ENCODE measurements around the gene WDR86. TPM values are rescaled to one million over a fixed set of nuclear protein-coding genes. Genes with fewer than 3 reads are reported as not detected.

The WDR86 gene
- polyA plus RNA-seq, 1 donor (not counting 4 experiments of a cell fraction or from before 2014, with no cell fraction given) = not detected

DNA sequence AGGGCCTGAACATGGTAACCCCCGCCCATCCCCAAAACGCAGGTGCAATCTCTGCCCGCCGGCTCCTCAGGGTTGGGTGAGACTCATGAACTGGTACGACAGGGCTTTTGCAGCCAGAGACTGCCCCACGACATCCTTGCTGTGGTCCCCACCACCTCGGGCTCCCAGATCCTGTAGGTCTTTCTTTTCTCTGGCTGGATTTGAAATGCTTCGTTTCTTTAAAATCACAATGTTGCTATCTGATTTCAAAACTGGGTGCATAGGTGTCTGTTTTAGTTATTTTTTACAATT is 21.9 kb downstream of the WDR86 start:
- no peak for DNase-seq (ENCODE audit: low read depth, low spot score)
- Histone ChIP-seq H3K9ac (ENCODE audit: control insufficient read depth, extremely low read depth, insufficient read depth, low read length) (no peak overlapping the region), H3K27me3 (ENCODE audit: control insufficient read depth, extremely low read depth, insufficient read depth, low read length) (peaks cover 23% of the 10 kb centered on the region), H3K4me1 (ENCODE audit: control insufficient read depth, extremely low read depth, insufficient read depth, low read length) (no peaks in the 10 kb centered on the region), H3K36me3 (ENCODE audit: control insufficient read depth in 2 of 2, extremely low read depth in 1 of 2, insufficient read depth in 2 of 2, low read length in 2 of 2) (no peaks in the 10 kb centered on the region), H2AFZ (ENCODE audit: control insufficient read depth, low read length) (no peak overlapping the region), H3K79me2 (ENCODE audit: control insufficient read depth, insufficient read depth, low read length) (no peaks in the 10 kb centered on the region), H3K9me3 (ENCODE audit: control insufficient read depth, low read depth, low read length) (no peaks in the 10 kb centered on the region), H3K4me3 (ENCODE audit: control insufficient read depth in 2 of 3, extremely low read depth in 1 of 3, insufficient read depth in 2 of 3, low read depth in 1 of 3, low read length in 3 of 3) (no peak overlapping the region), H3K9me1 (ENCODE audit: control insufficient read depth, extremely low read depth, insufficient read depth, low read length) (no peaks in the 10 kb centered on the region), H4K20me1 (ENCODE audit: control insufficient read depth, extremely low read depth, insufficient read depth, low read length) (no peaks in the 10 kb centered on the region), H3K4me2 (ENCODE audit: control insufficient read depth, extremely low read depth, insufficient read depth, low read depth, low read length) (no peak overlapping the region), H3K27ac (ENCODE audit: control insufficient read depth, insufficient read depth, low read length) (no peak overlapping the region)
- dilution Hi-C loops (cut with MboI; ENCODE audit: extremely low pct_ligation_motif_present, low sequenced_read_pairs) = no loop called here
- TF ChIP-seq EZH2 (IDR thresholded peaks at IDR 0.05; ENCODE audit: low read length) = no peak
- TF ChIP-seq, protein P1, sequence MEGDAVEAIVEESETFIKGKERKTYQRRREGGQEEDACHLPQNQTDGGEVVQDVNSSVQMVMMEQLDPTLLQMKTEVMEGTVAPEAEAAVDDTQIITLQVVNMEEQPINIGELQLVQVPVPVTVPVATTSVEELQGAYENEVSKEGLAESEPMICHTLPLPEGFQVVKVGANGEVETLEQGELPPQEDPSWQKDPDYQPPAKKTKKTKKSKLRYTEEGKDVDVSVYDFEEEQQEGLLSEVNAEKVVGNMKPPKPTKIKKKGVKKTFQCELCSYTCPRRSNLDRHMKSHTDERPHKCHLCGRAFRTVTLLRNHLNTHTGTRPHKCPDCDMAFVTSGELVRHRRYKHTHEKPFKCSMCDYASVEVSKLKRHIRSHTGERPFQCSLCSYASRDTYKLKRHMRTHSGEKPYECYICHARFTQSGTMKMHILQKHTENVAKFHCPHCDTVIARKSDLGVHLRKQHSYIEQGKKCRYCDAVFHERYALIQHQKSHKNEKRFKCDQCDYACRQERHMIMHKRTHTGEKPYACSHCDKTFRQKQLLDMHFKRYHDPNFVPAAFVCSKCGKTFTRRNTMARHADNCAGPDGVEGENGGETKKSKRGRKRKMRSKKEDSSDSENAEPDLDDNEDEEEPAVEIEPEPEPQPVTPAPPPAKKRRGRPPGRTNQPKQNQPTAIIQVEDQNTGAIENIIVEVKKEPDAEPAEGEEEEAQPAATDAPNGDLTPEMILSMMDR (optimal IDR thresholded peaks at IDR 0.05 in 1 of 3, IDR thresholded peaks at IDR 0.05 in 1 of 3, conservative IDR thresholded peaks at IDR 0.05 in 1 of 3; ENCODE audit: extremely low read depth in 1 of 3, insufficient read depth in 2 of 3, low read length in 3 of 3) = no peak
- no peak for FAIRE-seq

DNA sequence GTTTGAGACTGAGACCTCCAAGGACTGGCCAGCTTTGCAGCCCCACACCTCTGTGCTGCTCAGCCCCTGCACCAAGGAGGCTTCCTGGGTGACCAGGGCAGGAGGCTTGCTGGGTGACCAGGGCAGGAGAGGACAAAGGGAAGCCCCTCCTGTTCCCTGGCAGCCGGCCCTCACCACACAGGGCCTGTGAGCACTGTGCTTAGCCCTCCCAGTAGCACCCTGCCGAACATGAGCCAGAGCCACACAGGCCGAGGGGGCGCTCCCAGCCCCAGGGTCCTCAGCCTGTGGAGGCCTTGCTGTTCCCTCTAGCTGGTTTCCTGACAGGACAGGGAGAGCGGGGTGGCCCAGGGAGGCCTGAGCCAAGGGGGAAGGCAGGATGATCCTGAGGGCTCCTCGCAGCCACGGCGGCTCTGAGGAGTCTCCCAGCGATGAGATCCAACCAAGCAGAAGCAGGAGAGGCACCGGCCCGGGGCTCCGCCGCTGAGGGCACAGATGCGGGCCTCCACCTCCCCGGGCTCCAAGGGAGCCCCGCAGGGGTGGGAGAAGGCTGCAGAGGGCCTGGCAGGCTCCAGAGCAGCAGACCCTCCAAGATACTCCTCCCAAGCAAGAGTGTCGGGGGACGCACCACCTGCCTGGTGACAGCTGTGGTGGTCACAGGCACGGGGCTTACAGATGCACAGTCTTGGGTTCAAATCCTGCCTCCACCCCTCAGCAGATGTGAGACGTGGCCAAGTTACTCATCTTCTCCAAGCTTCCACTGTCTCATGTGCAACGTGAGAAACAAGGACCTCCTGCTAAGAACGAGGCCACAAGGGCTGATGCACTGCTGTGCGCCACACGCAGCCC is 22.5 kb downstream of the WDR86 start:
- Histone ChIP-seq H3K27me3 (ENCODE audit: control insufficient read depth, extremely low read depth, insufficient read depth, low read length) (peaks cover 29% of the 10 kb centered on the region), H3K79me2 (ENCODE audit: control insufficient read depth, insufficient read depth, low read length) (no peaks in the 10 kb centered on the region), H3K4me3 (ENCODE audit: control insufficient read depth in 2 of 3, extremely low read depth in 1 of 3, insufficient read depth in 2 of 3, low read depth in 1 of 3, low read length in 3 of 3) (no peak overlapping the region), H3K27ac (ENCODE audit: control insufficient read depth, insufficient read depth, low read length) (no peak overlapping the region), H3K4me2 (ENCODE audit: control insufficient read depth, extremely low read depth, insufficient read depth, low read depth, low read length) (no peak overlapping the region), H3K9ac (ENCODE audit: control insufficient read depth, extremely low read depth, insufficient read depth, low read length) (no peak overlapping the region), H3K4me1 (ENCODE audit: control insufficient read depth, extremely low read depth, insufficient read depth, low read length) (no peaks in the 10 kb centered on the region), H2AFZ (ENCODE audit: control insufficient read depth, low read length) (no peak overlapping the region), H3K36me3 (ENCODE audit: control insufficient read depth in 2 of 2, extremely low read depth in 1 of 2, insufficient read depth in 2 of 2, low read length in 2 of 2) (no peaks in the 10 kb centered on the region), H3K9me3 (ENCODE audit: control insufficient read depth, low read depth, low read length) (no peaks in the 10 kb centered on the region), H3K9me1 (ENCODE audit: control insufficient read depth, extremely low read depth, insufficient read depth, low read length) (no peaks in the 10 kb centered on the region), H4K20me1 (ENCODE audit: control insufficient read depth, extremely low read depth, insufficient read depth, low read length) (no peaks in the 10 kb centered on the region)
- TF ChIP-seq, protein P1 (optimal IDR thresholded peaks at IDR 0.05 in 1 of 3, IDR thresholded peaks at IDR 0.05 in 1 of 3, conservative IDR thresholded peaks at IDR 0.05 in 1 of 3; ENCODE audit: extremely low read depth in 1 of 3, insufficient read depth in 2 of 3, low read length in 3 of 3) = no peak
- TF ChIP-seq EZH2 (IDR thresholded peaks at IDR 0.05; ENCODE audit: low read length) = no peak
- no peak for DNase-seq (ENCODE audit: low read depth, low spot score)
- dilution Hi-C loops (cut with MboI; ENCODE audit: extremely low pct_ligation_motif_present, low sequenced_read_pairs) = no loop called here
- FAIRE-seq = no peak
